ENCODE data around the gene LY6G6F. TPM values are rescaled to one million over a fixed set of nuclear protein-coding genes. Genes with fewer than 3 reads are reported as not detected.

LY6G6F gene
- total RNA-seq, 1 donor from 2014 or later = not detected

DNA sequence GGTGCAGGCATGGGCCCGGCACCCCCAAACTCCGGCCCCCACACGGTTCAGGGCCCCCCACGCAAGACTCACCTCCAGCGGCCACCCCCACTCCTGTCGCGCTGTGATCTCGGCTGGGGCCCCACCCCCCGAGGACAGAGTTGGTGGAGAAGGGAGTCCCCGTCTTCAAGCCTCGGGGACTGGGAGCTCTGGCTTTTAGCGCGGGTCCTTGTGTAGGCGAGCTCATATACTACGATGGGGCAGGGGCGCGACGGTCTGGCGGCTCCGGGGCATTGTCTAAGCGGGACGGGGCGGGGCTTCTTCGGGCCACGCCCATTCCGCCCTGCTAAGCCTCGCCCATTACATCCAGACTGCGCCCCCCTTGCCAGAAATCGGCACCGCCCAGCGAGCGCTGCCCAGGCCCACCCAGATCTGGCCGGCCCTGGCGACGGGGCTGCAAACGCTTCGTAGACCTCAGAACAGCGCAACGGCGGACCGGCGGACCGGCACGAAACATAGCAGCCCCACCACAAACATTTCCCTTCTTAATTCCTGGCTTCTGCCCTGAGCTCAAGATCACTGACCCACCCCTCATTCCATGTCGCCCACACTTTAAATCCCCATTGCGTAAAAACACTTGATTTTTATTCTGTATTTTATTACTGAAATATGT lies 23.4 kb downstream of the LY6G6F start:
- peak overlapping the region; percentile 99 for H3K4me3 Mint-ChIP-seq (ENCODE audit: unreplicated experiment)
- H3K9me3 Mint-ChIP-seq (ENCODE audit: unreplicated experiment) = no peaks in the 10 kb centered on the region
- H3K36me3 Mint-ChIP-seq (ENCODE audit: unreplicated experiment) = peaks cover 42% of the 10 kb centered on the region
- peaks cover 41% of the 10 kb centered on the region for H3K4me1 Mint-ChIP-seq (ENCODE audit: unreplicated experiment)
- TF ChIP-seq, protein P1, sequence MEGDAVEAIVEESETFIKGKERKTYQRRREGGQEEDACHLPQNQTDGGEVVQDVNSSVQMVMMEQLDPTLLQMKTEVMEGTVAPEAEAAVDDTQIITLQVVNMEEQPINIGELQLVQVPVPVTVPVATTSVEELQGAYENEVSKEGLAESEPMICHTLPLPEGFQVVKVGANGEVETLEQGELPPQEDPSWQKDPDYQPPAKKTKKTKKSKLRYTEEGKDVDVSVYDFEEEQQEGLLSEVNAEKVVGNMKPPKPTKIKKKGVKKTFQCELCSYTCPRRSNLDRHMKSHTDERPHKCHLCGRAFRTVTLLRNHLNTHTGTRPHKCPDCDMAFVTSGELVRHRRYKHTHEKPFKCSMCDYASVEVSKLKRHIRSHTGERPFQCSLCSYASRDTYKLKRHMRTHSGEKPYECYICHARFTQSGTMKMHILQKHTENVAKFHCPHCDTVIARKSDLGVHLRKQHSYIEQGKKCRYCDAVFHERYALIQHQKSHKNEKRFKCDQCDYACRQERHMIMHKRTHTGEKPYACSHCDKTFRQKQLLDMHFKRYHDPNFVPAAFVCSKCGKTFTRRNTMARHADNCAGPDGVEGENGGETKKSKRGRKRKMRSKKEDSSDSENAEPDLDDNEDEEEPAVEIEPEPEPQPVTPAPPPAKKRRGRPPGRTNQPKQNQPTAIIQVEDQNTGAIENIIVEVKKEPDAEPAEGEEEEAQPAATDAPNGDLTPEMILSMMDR (IDR thresholded peaks at IDR 0.05) = no peak
- no peaks in the 10 kb centered on the region for H3K27me3 Mint-ChIP-seq (ENCODE audit: unreplicated experiment)
- peak; percentile 96 for DNase-seq (ENCODE audit: extremely low spot score, unreplicated experiment)
- H3K27ac Mint-ChIP-seq (ENCODE audit: unreplicated experiment) = peak overlapping the region; percentile 95

DNA sequence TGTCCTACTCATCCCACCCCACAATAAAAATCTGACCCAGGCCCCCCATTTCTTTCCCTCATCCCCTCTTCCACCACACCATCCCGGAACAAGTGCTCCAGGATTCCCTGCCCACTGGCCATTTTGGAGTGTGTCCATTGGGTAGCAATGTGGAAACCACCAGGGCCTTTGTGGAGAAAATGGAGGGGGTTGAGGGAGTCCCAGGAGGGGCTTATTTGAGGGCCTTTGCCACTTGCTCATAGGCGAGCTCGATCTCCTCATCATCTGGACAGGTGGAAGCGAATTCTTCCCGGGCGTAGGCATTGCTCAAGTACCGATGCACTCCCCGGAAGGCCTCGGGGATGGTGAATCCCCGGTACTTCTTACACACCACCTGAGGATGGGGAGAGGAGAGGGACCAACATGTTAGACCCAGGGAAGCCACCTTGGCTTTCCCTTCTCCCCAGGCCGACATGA lies 24.0 kb downstream of the LY6G6F start:
- H3K9me3 Mint-ChIP-seq (ENCODE audit: unreplicated experiment) = no peaks in the 10 kb centered on the region
- no peak for DNase-seq (ENCODE audit: extremely low spot score, unreplicated experiment)
- H3K4me1 Mint-ChIP-seq (ENCODE audit: unreplicated experiment) = peaks cover 43% of the 10 kb centered on the region
- H3K27ac Mint-ChIP-seq (ENCODE audit: unreplicated experiment) = peak overlapping the region; percentile 95
- peak overlapping the region; percentile 99 for H3K4me3 Mint-ChIP-seq (ENCODE audit: unreplicated experiment)
- TF ChIP-seq, protein P1 (IDR thresholded peaks at IDR 0.05) = no peak
- H3K36me3 Mint-ChIP-seq (ENCODE audit: unreplicated experiment) = peaks cover 40% of the 10 kb centered on the region
- H3K27me3 Mint-ChIP-seq (ENCODE audit: unreplicated experiment) = no peaks in the 10 kb centered on the region

DNA sequence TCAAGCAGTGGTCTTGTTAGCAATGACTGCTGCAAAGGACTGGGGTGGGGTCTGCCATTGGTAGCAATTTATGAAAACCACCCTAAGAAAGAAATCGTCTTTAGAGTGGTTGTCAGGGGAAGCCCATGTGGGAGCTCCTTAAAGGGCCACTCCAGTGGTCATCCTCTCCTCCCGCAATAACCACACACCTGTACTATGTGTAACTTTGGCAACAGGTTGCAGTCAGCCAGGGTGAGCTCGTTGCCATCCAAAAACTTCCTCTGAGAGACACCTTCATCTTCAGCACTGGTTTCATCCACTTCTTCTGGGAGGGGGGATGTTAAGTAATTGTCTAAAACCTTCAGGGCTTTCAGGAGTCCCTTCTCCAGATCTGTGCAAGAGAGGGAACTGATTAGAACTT lies 25.4 kb downstream of the LY6G6F start:
- peaks cover 49% of the 10 kb centered on the region for H3K4me1 Mint-ChIP-seq (ENCODE audit: unreplicated experiment)
- TF ChIP-seq, protein P1 (IDR thresholded peaks at IDR 0.05) = no peak
- no peak overlapping the region for H3K4me3 Mint-ChIP-seq (ENCODE audit: unreplicated experiment)
- no peaks in the 10 kb centered on the region for H3K9me3 Mint-ChIP-seq (ENCODE audit: unreplicated experiment)
- peak overlapping the region; percentile 1 for H3K27ac Mint-ChIP-seq (ENCODE audit: unreplicated experiment)
- no peak for DNase-seq (ENCODE audit: extremely low spot score, unreplicated experiment)
- H3K27me3 Mint-ChIP-seq (ENCODE audit: unreplicated experiment) = no peaks in the 10 kb centered on the region
- peaks cover 27% of the 10 kb centered on the region for H3K36me3 Mint-ChIP-seq (ENCODE audit: unreplicated experiment)

DNA sequence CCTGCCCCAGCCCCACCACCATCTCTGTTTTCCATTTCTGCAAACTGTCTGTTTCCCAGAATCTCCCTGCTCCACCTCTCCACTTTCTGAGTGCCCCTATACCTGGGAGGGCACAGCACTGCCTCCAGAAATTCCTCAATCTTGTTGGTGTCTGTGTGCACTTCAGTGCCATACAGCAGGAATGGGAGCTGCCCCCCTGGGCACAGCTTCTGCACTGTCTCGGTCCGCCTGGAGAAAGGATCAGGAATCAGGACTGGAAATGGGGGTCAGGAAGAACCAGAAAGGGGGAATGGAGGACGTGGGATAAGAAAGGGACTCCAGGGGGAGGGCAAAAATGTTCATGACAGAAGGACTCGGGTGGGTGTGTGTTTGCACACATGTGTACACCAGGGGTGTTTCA lies 27.1 kb downstream of the LY6G6F start:
- H3K9me3 Mint-ChIP-seq (ENCODE audit: unreplicated experiment) = no peaks in the 10 kb centered on the region
- TF ChIP-seq, protein P1 (IDR thresholded peaks at IDR 0.05) = no peak
- peaks cover 61% of the 10 kb centered on the region for H3K4me1 Mint-ChIP-seq (ENCODE audit: unreplicated experiment)
- no peaks in the 10 kb centered on the region for H3K27me3 Mint-ChIP-seq (ENCODE audit: unreplicated experiment)
- peaks cover 21% of the 10 kb centered on the region for H3K36me3 Mint-ChIP-seq (ENCODE audit: unreplicated experiment)
- H3K27ac Mint-ChIP-seq (ENCODE audit: unreplicated experiment) = peak overlapping the region; percentile 96
- no peak for DNase-seq (ENCODE audit: extremely low spot score, unreplicated experiment)
- H3K4me3 Mint-ChIP-seq (ENCODE audit: unreplicated experiment) = peak overlapping the region; percentile 99

DNA sequence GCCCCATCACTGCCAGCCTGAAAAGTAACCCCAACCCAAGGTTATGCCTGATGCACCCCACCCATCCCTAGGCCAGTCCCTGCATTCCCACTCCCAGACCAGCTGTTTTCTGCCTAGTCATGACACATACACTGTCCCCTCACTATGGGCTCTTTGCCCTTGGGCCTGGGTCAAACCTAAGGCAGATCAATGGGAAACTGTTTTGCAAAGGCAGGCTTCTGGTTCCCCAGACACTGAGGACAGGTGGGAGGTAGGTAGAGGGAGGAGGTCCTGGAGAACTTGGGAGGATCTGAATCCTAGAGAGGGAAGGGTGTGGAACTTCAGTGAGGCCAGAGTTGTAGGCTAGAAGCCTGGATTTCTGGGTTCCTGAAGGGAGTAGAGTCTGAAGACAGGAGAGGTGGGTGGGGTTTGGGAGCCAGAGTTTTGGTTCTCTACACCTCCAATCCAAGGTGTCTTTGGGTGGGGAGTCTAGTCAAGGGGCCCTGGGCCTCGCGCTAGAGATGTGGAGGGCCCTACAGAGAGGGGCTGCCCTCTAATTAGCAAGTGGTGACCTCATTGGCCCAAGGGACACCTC lies 27.7 kb downstream of the LY6G6F start:
- no peaks in the 10 kb centered on the region for H3K9me3 Mint-ChIP-seq (ENCODE audit: unreplicated experiment)
- DNase-seq (ENCODE audit: extremely low spot score, unreplicated experiment) = no peak
- H3K4me3 Mint-ChIP-seq (ENCODE audit: unreplicated experiment) = peak overlapping the region; percentile 99
- H3K4me1 Mint-ChIP-seq (ENCODE audit: unreplicated experiment) = peaks cover 58% of the 10 kb centered on the region
- H3K27ac Mint-ChIP-seq (ENCODE audit: unreplicated experiment) = peak overlapping the region; percentile 96
- no peaks in the 10 kb centered on the region for H3K27me3 Mint-ChIP-seq (ENCODE audit: unreplicated experiment)
- TF ChIP-seq, protein P1 (IDR thresholded peaks at IDR 0.05) = no peak
- H3K36me3 Mint-ChIP-seq (ENCODE audit: unreplicated experiment) = peaks cover 21% of the 10 kb centered on the region
